Endometrial microvascular endothelial cells (primary cell): Measurements from ENCODE around the gene STARD13. TPM values are rescaled to one million over a fixed set of nuclear protein-coding genes. Genes with fewer than 3 reads are reported as not detected.

ENCODE experiments used
- in situ Hi-C: cut with HindIII; loops from 2 replicates; pipeline ENCODE4 v1.10.0; 2017; ENCODE audit warnings: low sequenced_read_pairs, low pct_unique_long_range_greater_than_20kb; ENCODE audit errors: inconsistent ontology term
- total RNA-seq: library from RNA; depleted of rRNA; stranded (reverse); fragments of >200 nt; gene quantifications from one replicate; pipeline ENCODE4 v1.2.3, GENCODE V29; 2015; ENCODE audit errors: inconsistent ontology term

Gene STARD13
- total RNA-seq, 1 donor from 2014 or later, result 19.1 TPM

- in situ Hi-C loops, result no loop called here
Measured at GRCh38 chr13:33235078-33235477, 50.5 kb downstream of the STARD13 start.

- in situ Hi-C loops, result no loop called here
Measured at GRCh38 chr13:33233547-33233946, 52.0 kb downstream of the STARD13 start.

GRCh38 chr13:33232883-33233282 lies 52.7 kb downstream of the STARD13 start:
- in situ Hi-C loops, result no loop called here

- in situ Hi-C loops, result no loop called here
Measured at GRCh38 chr13:33231339-33231738, 54.2 kb downstream of the STARD13 start.

GRCh38 chr13:33230178-33230881 lies 55.2 kb downstream of the STARD13 start:
- in situ Hi-C loops, result no loop called here

GRCh38 chr13:33229446-33230177 lies 55.9 kb downstream of the STARD13 start:
- in situ Hi-C loops, result no loop called here

- in situ Hi-C loops, result no loop called here
Measured at GRCh38 chr13:33228648-33229445, 56.7 kb downstream of the STARD13 start.

GRCh38 chr13:33227927-33228647 lies 57.5 kb downstream of the STARD13 start:
- in situ Hi-C loops, result no loop called here

GRCh38 chr13:33224686-33225085 lies 60.9 kb downstream of the STARD13 start:
- in situ Hi-C loops, result no loop called here

- in situ Hi-C loops, result no loop called here
Measured at GRCh38 chr13:33224191-33224590, 61.4 kb downstream of the STARD13 start.

GRCh38 chr13:33219926-33220325 lies 65.6 kb downstream of the STARD13 start:
- in situ Hi-C loops, result no loop called here

GRCh38 chr13:33218426-33218825 lies 67.1 kb downstream of the STARD13 start:
- in situ Hi-C loops, result no loop called here

GRCh38 chr13:33218020-33218419 lies 67.5 kb downstream of the STARD13 start:
- in situ Hi-C loops, result no loop called here

- in situ Hi-C loops, result no loop called here
Measured at GRCh38 chr13:33217256-33217655, 68.3 kb downstream of the STARD13 start.

GRCh38 chr13:33213797-33214196 lies 71.8 kb downstream of the STARD13 start:
- in situ Hi-C loops, result no loop called here

GRCh38 chr13:33213024-33213768 lies 72.4 kb downstream of the STARD13 start:
- in situ Hi-C loops, result no loop called here

GRCh38 chr13:33212396-33212795 lies 73.2 kb downstream of the STARD13 start:
- in situ Hi-C loops, result no loop called here

- in situ Hi-C loops, result no loop called here
Measured at GRCh38 chr13:33210090-33210489, 75.5 kb downstream of the STARD13 start.
